ENCODE results near the gene HDAC6. TPM values are rescaled to one million over a fixed set of nuclear protein-coding genes. Genes with fewer than 3 reads are reported as not detected.

The HDAC6 gene
- total RNA-seq, result 100 to 1,000 TPM in 1 of 2 donors, 10 to 100 TPM in 1; 77.0 to 189 TPM

GRCh38 chrX:48801280-48802088, at the start of gene HDAC6:
Gene HDAC6 (plus strand): TSS chrX:48802067. CDS start chrX:48802693, 626 bp downstream.
- H3K36me3 Mint-ChIP-seq, result peaks cover 7 to 15% of the 10 kb centered on the region in 2 donors
- DNase-seq (ENCODE audit: low spot score in 2 of 2), result peak; percentile 90 to 98
- no peaks in the 10 kb centered on the region for H3K9me3 Mint-ChIP-seq
- peak within 1 kb of the TSS; percentile 96 to 99 for H3K27ac Mint-ChIP-seq
- peak; percentile 88 to 90 for ATAC-seq

GRCh38 chrX:48752498-48752897, 49.4 kb upstream of the HDAC6 start:
- Mint-ChIP-seq H3K36me3 (no peaks in the 10 kb centered on the region), H3K9me3 (no peaks in the 10 kb centered on the region), H3K27ac (no peak overlapping the region)
- DNase-seq (ENCODE audit: low spot score in 2 of 2), result no peak
- no peak for ATAC-seq

- H3K36me3 Mint-ChIP-seq, result no peaks in the 10 kb centered on the region
These were observed 48.1 kb upstream of the HDAC6 start for GRCh38 chrX:48753708-48754228.

DNA sequence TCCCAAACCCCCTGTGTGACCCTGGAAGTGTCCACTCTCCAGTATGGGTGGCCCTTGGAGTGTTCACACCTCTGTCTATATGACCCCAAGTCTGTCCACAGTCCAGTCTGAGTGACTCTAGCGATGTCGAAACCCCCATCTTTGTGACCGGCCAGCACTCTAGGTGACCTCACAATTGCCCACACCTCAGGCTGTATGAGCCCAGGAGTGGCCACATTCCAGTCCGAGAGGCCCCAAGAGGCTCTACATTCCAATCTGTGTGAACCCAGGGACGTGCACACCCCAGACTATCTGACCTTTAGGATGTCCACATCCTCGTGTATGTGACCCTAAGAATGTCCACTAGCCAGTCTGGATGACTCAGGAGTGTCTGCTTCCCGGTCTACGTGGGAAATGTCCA, 47.6 kb upstream of the HDAC6 start:
- H3K27ac Mint-ChIP-seq, result no peak overlapping the region
- DNase-seq (ENCODE audit: low spot score in 2 of 2) (no peak), ATAC-seq (no peak)
- no peaks in the 10 kb centered on the region for H3K9me3 Mint-ChIP-seq
- H3K36me3 Mint-ChIP-seq, result no peaks in the 10 kb centered on the region

More at GRCh38 chrX:48753708-48754228, 48.1 kb upstream of the HDAC6 start:
- DNase-seq (ENCODE audit: low spot score in 2 of 2) (no peak), ATAC-seq (no peak)
- Mint-ChIP-seq H3K27ac (no peak overlapping the region), H3K9me3 (no peaks in the 10 kb centered on the region)

GRCh38 chrX:48761674-48762471, 40.0 kb upstream of the HDAC6 start, which contains the start of gene GLOD5:
Gene GLOD5 (plus strand): TSS chrX:48761747. CDS start chrX:48761791, 44 bp downstream.
- Mint-ChIP-seq H3K27ac (peak within 1 kb of the TSS in 1 of 2 donors; percentile 46), H3K36me3 (no peaks in the 10 kb centered on the region), H3K9me3 (no peaks in the 10 kb centered on the region)
- ATAC-seq (peak; percentile 76 to 87), DNase-seq (ENCODE audit: low spot score in 2 of 2) (no peak)

- no peak for DNase-seq (ENCODE audit: low spot score in 2 of 2)
- no peaks in the 10 kb centered on the region for H3K9me3 Mint-ChIP-seq
- no peak overlapping the region for H3K27ac Mint-ChIP-seq
- no peak for ATAC-seq
- no peaks in the 10 kb centered on the region for H3K36me3 Mint-ChIP-seq
These were observed 32.6 kb upstream of the HDAC6 start for GRCh38 chrX:48769230-48769629.

- Mint-ChIP-seq H3K9me3 (no peaks in the 10 kb centered on the region), H3K27ac (no peak overlapping the region), H3K36me3 (no peaks in the 10 kb centered on the region)
- ATAC-seq, result no peak
- DNase-seq (ENCODE audit: low spot score in 2 of 2), result no peak
These were observed 31.6 kb upstream of the HDAC6 start for GRCh38 chrX:48770296-48770695.

GRCh38 chrX:48772602-48773001, 29.3 kb upstream of the HDAC6 start:
- DNase-seq (ENCODE audit: low spot score in 2 of 2) (no peak), ATAC-seq (no peak)
- H3K36me3 Mint-ChIP-seq, result no peaks in the 10 kb centered on the region
- H3K9me3 Mint-ChIP-seq, result no peaks in the 10 kb centered on the region
- H3K27ac Mint-ChIP-seq, result no peak overlapping the region

DNA sequence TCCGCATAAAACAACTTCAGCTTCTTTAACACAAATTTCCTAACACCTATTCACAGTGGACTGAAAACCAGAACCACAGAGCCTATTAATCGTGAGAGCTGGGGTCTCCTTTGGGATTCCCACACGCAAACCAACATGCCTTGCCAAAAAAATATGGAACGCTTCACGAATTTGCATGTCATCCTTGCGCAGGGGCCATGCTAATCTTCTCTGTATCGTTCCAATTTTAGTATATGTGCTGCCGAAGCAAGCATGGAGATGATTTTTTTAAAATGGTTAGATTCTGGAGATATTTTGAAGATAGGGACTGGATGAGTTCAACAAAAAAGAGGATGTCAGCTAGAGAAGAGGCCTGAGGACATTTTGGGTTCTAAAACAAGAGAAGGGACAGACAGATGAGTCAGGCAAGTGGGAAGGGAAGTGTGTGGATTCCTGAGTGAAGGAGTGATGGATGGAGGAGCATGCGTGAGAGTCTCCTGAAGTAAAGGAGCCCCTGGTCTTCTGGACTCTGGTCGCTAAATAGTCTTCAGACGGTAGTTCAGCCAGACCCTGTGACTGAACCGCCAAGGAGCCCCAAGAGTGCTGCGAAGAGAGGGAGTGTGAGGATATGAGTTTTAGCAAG, 24.9 kb upstream of the HDAC6 start:
- ATAC-seq, result no peak
- Mint-ChIP-seq H3K36me3 (no peaks in the 10 kb centered on the region), H3K9me3 (no peaks in the 10 kb centered on the region), H3K27ac (no peak overlapping the region)
- no peak for DNase-seq (ENCODE audit: low spot score in 2 of 2)

DNA sequence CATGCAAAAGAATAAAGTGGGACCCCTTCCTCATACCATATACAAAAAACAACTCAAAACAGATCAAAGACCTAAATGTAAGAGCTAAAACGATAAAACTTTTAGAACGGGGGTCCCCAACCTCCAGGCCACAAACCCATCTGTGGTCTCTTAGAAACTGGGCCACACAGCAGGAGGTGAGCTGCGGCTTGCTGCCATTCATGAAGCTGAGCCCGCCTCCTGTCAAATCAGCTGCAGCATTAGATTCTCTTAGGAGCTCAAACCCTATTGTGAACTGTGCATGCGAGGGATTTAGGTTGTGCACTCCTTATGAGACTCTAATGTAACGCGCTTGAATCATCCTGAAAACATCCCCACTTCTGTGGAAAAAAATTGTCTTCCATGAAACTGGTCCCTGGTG, 22.5 kb upstream of the HDAC6 start:
- Mint-ChIP-seq H3K27ac (no peak overlapping the region), H3K36me3 (no peaks in the 10 kb centered on the region), H3K9me3 (no peaks in the 10 kb centered on the region)
- DNase-seq (ENCODE audit: low spot score in 2 of 2) (no peak), ATAC-seq (no peak)

DNA sequence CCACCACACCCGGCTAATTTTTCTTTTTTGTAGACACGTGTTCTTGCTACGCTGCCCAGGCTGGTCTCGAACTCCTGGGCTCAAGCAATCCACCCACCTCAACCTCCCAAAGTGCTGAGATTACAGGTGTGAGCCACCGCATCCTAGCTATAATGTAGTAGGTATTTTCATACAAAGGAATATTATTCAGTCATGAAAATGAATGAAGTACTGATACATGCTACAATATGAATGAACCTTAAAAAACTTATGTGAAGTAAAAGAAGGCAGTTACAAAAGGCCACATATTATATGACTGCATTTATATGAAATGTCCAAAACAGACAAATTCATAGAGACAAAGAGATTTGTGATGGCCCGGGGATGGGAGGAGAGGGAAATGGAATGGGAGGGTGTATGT, 20.2 kb upstream of the HDAC6 start:
- H3K9me3 Mint-ChIP-seq, result no peaks in the 10 kb centered on the region
- H3K27ac Mint-ChIP-seq, result no peak overlapping the region
- DNase-seq (ENCODE audit: low spot score in 2 of 2) (no peak), ATAC-seq (no peak)
- H3K36me3 Mint-ChIP-seq, result no peaks in the 10 kb centered on the region

- Mint-ChIP-seq H3K36me3 (no peaks in the 10 kb centered on the region), H3K9me3 (no peaks in the 10 kb centered on the region), H3K27ac (no peak overlapping the region)
- ATAC-seq (no peak), DNase-seq (ENCODE audit: low spot score in 2 of 2) (no peak)
These were observed 19.7 kb upstream of the HDAC6 start for GRCh38 chrX:48782216-48782615.

- DNase-seq (ENCODE audit: low spot score in 2 of 2) (no peak), ATAC-seq (no peak)
- Mint-ChIP-seq H3K27ac (no peak overlapping the region), H3K36me3 (no peaks in the 10 kb centered on the region), H3K9me3 (no peaks in the 10 kb centered on the region)
These were observed 19.1 kb upstream of the HDAC6 start for GRCh38 chrX:48782795-48783194.

- Mint-ChIP-seq H3K9me3 (no peaks in the 10 kb centered on the region), H3K36me3 (no peaks in the 10 kb centered on the region), H3K27ac (no peak overlapping the region)
- no peak for DNase-seq (ENCODE audit: low spot score in 2 of 2)
- no peak for ATAC-seq
These were observed 17.1 kb upstream of the HDAC6 start for GRCh38 chrX:48784726-48785125.

DNA sequence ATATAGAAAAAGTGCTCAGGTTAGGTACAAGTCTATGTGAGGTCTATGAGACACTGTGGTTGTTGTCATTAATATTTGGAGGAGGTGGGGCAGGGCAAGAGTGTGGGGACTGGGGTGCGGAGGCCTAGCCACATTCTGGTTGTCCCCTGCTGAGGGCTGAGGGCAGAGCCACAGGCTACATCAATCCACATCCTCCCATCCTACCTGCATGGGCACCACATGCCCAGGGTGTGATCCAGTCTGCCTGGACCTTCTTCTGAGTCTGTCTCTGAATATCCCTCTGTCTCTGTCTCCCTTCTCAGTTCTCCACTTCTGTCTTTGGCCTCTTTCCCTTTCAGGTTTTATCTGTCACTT, 16.7 kb upstream of the HDAC6 start:
- ATAC-seq (no peak), DNase-seq (ENCODE audit: low spot score in 2 of 2) (no peak)
- H3K9me3 Mint-ChIP-seq, result no peaks in the 10 kb centered on the region
- H3K27ac Mint-ChIP-seq, result peak overlapping the region in 1 of 2 donors; percentile 29
- no peaks in the 10 kb centered on the region for H3K36me3 Mint-ChIP-seq

- no peak for DNase-seq (ENCODE audit: low spot score in 2 of 2)
- Mint-ChIP-seq H3K27ac (peak overlapping the region in 1 of 2 donors; percentile 29), H3K36me3 (no peaks in the 10 kb centered on the region), H3K9me3 (no peaks in the 10 kb centered on the region)
- no peak for ATAC-seq
These were observed 16.2 kb upstream of the HDAC6 start for GRCh38 chrX:48785540-48786214.

Data from activated naive CD4-positive, alpha-beta T cell treated with anti-CD3 and anti-CD28 coated beads, Interleukin-2, amount 50 U/mL, for 72 hours (primary cell).